ENCODE data around the gene ARV1.

ARV1 gene
- total RNA-seq: 1.6 to 8.5 (median 3.7) reads per million in 4 donors

DNA sequence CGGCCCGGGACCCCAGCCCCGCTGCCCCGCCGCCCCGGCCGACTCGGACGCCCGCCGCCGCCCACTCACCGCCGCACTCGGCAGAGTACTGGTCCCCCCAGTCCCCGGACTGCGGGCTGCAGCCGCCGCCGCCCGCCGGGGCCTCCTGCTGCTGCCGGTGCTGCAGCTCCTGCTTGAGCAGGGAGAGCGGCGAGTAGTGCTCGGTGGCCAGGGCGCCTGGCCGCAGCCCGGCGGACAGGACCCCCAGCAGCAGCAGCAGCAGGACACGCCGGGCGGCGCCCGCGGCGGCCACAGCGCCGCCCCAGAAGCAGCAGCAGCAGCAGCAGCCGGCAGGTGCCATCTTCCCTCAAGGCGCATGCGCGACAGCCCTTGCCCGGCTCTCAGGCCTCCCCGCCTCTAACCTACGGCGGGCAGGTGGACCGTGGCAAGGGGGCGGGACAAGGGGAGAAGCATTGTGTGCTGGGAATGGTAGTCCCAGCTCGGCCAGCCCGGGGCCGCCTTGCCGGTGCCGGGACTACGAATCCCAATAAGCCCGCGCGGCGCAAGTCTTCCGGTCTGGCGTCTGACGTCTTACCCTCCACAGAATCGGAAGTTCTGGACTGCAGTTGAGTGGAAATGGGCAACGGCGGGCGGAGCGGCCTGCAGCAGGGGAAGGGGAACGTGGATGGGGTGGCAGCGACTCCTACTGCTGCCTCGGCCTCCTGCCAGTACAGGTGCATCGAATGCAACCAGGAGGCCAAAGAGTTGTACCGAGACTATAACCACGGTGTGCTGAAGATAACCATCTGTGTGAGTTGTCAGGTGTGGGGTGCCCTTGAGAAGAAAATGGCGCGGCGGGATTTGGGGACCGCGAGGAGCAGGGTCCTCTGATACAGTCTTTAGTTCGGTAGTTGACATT lies at the start of gene ARV1, which contains the start of gene TTC13:
TSS of gene ARV1 (plus strand) at position 604 of the 898 bp plus-strand sequence. CDS start at position 616, 12 bp downstream.
TSS of gene TTC13 (minus strand) at position 371 of the 898 bp plus-strand sequence. CDS start at position 340, 31 bp downstream.
- peak; percentile 92 to 99 (median 95) for DNase-seq

DNA sequence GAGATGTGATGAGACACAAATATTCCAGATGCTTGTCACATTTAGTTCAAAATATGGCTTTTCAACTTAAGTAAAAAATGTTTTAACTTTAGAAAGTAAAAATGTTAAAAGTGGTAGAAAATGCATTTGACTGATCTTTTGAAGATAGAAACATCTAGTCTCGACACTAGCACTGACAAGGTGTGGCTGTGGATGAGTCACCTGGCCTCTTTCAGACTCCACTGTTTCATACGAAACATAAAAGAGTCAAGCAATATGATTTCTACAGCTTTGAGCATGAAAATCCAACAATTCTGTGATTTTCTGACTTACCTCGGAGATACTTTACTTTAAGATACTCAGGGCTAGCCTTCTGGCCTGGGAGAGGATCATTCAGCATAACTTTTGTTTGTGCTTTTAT lies 47.9 kb upstream of the ARV1 start:
- no peak for DNase-seq

DNA sequence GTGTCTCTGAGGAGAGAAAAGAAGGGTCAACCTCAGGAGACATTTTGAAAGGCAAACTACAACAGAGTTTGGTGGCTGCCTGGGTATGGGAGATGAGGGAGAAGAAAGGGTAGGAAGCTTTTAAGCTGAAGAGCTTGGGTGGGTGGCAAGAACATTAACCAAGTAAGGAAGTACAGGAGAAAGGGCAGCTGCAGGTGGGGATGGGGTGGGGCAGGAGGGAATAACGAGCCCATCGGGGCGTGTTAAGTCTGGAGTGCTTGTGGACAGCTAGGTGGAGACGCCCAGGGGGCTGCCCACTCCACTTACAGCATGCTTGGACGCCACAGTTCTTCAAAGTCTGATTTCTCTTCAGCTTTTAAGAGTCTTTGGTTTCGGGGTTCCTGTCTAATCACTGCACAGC lies 43.0 kb upstream of the ARV1 start:
- DNase-seq: no peak

DNA sequence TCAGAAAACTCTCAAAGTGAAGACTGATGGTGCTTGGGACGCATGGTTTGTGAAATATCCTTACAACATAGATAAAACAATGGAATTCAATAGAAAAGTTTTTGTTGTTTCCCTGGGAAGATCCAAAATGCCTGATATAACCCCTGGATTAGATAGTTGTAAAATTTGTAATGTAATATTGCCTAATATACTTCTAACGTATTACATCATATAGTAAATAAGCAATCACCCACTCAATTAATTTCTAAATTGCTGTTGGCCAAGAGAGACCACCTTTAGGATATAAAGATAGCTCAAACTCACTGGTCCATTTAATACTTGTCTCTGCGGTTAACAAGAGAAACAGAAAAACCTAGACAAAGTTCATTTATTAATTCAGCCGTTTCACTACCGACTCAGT lies 42.4 kb upstream of the ARV1 start:
- no peak for DNase-seq

DNA sequence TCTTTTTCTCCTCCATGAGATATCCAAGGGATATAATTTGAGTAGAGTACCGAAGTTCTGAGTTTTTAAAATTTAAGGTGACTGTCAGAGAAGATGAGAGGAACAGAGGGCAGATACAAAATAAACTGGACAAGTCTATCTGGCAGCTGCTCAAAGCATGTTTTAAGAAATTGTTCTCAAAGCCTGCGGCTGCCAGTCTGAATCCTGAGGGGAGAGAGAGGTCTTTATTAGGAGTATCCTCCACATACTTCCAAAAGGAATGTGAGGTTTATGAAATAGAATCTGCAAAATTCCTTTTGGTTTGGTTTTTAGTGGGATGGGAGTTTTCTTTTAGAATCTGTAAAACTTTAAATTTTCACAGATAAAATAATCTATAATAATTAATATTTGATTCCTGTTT lies 41.5 kb upstream of the ARV1 start:
- no peak for DNase-seq

DNA sequence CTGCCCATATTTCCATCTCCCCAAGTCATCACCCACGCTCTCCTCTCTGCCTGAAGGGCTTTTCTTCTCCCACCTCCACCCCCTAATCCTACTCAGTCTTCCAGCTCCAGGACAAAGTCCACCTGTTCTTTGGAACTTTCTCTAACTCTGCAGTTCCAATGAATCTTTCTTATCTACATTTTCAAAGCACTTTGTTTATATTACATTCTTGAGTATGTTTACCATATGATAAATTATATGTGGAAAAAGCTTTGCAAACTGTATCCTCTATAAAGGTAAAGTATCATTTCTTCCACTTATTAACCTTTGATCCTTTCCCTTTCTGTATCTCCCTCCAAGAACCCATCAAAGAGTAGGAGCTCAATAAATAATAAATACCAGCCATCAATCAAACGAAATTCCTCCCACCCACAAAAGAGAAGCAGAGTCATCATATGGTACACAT lies 39.9 kb upstream of the ARV1 start:
- DNase-seq: no peak

DNA sequence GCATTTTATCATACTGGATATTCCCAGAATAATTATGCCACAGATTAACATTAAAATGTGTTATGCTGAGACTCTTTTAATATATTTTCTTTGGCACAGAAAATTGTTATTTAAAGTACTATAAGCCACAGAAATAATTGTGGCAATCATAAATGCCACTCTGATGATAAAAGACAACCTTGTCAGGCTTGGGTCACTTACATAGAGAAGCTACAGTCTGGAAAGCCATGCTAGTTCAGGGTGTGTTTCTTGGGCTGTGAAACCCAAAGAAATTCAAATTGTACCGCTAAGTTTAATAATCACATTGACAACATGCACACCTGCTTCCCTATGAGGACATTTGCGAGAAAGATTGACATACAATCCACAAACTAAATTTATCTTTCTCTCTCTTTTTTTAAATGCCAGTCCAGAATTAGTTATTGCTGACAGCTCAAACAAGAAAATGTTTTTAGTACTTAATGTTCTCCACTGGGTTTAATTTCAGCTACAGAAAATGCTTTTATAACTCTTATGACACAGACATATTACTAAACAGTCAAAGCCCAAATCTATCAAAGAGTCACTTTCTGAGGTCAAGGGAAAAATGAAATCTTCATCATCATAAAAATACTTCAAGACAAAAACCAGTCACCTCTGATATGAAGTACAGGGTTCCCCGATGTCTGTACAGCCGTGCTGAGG lies 38.9 kb upstream of the ARV1 start:
- no peak for DNase-seq

DNA sequence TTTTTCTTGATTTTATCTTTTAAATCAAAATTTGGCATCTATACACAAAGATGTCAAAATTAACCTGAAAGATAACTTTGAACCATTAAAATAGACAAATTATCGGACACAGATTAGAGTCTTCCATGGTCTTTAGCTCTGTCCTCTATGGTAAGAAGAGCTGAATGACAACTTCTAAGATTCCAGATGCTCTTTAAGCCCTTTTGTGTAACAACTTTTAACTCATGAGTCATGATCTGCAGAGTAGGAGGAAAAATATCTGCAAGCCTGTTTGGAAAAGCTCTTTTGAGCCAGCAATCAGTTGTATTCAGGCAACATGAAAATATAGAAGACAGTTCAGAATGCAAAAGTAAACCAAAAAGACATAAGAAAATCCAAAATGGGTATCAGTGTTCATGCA lies 38.0 kb upstream of the ARV1 start:
- DNase-seq: no peak

DNA sequence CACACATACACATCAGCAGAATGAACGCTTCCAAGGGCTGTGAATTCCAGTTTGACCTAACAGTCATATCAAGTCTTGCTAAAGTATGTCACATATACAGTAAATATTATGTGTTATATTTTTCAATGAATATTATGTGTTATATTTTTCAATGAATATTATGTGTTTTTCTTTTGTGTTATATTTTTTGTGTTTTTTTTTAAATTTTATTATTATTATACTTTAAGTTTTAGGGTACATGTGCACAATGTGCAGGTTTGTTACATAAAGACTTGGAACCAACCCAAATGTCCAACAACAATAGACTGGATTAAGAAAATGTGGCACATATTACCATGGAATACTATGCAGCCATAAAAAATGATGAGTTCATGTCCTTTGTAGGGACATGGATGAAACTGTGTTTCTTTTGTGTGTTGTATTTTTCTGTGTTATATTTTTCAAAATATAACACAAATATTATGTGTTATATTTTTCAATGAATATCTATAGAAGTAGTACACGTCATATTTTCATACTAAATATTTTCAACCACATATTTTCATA lies 35.8 kb upstream of the ARV1 start:
- DNase-seq: no peak

DNA sequence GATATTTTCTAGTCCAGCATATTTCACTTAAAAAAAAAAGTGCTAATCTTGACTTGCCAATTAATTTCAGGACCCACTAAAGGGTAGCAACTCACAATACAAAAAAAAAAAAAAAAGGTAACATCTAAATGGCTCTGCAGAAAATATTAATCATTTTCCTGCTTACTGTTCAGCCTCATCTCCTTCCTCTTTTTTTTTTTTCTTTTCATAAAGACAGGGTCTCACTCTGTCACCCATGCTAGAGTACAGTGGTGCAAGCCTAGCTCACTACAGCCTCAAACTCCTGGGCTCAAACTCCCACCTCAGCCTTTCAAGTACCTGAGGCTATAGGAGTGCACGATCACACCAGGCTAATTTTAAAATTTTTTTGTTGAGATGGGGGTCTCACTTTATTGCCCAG lies 30.6 kb upstream of the ARV1 start:
- DNase-seq: no peak

DNA sequence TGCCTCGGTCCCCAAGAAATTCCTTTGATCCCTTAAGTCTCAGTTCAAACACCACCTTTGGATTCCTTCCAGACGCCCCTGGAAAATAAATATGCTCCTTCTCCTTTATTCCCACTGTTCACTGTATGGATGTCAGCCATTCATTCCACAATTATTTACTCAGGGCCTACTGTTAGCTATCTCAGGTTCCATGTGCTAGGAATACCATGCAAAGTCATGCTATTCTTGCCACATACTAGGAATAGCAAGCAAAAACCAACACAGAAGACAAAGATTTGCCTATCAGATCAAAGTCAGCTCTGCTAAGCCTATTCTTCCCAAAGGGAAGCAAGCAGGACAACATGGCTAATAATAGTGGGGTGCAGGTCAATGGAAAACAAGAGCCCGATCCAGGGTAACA lies 30.0 kb upstream of the ARV1 start:
- DNase-seq: no peak

DNA sequence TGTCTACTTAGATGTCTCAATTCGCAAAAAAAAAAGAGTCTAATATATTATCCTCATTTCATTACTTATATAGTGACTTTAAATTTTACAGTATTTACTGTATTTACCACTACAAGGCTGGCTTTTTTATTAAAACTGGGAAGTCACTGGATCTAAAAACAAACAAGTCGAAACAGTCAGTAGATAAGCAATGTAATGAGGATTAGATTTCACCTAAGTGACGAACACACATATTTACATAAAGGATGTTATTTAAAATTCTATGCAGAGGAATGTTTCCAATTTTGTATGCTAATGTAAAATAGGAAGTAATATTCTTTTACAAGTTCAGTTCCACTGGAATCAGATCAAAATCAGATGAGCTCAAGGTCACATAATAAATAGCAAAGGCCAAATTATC lies 28.5 kb upstream of the ARV1 start:
- DNase-seq: no peak

DNA sequence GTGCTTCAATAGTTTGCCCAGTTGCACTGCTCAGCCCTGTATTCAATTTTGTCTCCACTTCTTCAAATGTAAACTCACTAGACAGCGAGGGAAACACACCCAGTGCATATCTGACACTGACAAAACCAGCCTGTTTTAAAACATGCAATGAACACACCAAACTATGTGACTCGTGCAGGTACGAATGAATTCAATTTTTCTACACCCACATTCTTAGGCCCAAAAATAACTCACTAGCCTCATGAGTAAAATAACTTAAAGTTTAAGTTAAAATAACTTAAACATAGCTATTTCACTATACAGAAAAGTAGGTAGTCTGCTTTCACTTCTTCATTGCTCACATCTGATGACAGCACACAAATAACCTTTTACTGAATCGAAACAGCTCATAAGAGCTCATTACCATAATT lies 21.3 kb upstream of the ARV1 start:
- DNase-seq: no peak

DNA sequence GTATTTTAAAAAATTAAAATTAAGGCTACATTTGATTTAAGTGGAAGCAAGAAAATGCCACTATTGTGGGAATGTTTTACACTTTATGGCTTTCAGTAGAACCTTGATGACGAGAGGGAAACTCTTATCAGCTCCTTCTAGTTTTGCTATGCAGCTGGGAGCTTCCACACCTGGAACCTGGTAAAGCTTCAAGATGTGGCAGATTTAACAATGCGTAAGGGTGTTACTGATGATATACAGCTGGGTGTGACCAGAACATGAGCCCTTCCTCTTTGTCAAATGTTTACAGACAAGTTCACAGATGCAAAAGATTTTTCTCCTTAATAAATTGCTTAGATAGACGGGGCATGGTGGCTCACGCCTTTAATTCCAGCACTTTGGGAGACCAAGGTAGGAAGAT lies 20.5 kb upstream of the ARV1 start:
- no peak for DNase-seq

DNA sequence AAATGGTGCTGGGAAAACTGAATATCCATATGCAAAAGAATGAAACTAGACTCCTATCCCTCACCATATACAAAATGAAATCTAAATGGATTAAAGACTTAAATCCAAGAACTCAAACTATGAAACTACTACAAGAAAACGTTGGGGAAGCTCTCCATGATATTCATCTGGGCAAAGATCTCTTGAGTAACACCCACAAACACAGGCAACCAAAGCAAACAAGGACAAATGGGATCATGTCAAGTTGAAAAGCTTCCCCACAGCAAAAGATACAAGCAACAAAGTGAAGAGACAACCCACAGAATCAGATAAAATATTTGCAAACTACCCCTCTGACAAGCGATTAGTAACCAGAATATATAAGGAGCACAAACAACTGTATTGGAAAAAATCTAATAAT lies 14.0 kb upstream of the ARV1 start:
- no peak for DNase-seq

DNA sequence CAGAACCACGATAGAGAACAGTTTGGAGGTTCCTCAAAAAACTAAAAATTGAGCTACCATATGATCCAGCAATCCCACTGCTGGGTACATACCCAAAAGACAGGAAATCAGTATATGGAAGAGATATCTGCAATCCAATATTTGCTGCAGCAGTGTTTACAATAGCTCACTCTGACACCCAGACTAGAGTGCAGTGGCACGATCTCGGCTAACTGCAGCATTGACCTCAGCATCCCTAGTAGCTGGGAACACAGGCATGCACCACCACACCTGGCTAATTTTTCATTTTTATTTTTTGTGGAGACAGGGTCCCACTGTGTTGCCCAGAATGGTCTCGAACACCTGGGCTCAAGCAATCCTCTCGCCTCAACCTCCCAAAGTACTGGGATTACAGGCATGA lies 13.4 kb upstream of the ARV1 start:
- no peak for DNase-seq

DNA sequence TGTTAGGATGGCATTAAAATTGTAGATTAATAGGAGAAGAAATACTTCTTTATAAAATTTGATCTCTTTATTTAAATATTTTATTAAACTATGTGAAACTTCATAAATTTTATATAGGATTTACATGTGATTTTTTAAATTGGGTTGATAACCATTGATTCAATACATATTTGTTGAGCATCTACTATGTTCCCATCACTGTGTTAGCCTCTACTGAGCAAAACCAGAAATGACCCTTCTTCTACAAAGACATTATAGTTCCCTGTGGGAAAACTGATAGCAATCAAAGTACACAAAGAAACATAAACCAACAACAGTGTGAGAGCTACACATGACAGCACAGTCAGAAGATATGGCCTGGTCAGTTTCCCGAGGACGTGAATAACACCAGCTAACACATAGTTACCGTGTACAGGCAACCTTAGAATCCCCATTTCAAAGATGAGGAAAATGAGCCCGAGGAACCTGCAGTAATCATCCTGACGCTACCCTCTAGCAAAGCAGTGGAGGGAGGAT lies 12.5 kb upstream of the ARV1 start:
- no peak for DNase-seq

DNA sequence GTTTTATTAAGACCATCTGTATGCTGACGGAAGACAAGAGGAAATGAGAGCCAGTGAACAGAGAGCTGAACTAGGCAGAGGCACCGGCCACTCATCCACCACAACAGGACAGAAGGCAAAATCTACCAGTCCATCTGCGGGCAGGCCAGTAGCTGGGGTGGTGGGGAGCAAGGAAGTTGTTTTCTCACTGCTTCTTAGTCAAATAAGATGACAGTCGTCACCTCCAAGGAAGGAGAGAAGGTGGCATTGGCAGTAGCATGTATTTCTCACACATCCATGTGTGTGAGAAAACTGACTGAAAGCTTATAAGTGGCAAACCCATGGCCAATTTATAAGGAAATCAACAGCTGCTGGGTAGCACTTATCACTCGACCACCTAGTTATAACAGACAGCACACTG lies 8.5 kb upstream of the ARV1 start:
- DNase-seq: no peak

DNA sequence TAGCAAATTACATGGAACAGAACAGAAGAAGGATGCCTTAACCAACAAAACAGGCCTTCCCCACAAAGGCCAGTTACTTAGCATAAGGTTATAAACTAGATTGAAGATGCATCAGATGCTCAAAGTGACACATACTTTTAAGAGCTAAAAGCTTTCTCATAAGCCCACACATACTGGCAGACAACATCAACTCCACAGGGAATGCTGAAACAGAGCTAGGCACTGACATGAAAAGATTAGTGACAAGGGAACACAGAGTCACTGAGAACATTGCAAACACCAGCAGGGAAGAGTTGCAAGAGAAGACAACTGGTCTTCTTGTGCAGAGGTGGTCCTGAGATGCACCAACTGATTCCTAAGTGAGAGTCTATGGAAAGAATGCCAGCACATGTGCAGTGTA lies 7.1 kb upstream of the ARV1 start:
- DNase-seq: no peak

DNA sequence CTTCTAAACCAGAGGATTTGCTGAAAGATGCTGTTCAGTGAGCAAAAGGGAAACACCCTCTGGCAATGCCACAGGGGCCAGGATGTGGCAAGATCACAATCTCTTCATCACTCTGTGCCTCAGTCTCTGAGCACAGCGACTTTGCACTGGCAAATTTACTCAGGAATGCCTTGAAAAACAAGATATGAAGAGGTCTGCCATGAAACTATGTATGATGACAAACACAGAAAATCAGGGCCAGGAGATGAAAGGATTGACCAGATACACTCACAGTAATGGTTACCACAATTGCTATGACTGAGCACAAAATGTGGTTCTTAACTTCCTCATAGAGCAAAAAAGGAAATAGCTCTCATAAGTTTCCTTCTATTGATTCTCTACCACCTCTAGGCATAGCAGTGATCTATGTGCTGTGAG lies 6.0 kb upstream of the ARV1 start:
- peak; percentile 26 to 91 (median 51) for DNase-seq

DNA sequence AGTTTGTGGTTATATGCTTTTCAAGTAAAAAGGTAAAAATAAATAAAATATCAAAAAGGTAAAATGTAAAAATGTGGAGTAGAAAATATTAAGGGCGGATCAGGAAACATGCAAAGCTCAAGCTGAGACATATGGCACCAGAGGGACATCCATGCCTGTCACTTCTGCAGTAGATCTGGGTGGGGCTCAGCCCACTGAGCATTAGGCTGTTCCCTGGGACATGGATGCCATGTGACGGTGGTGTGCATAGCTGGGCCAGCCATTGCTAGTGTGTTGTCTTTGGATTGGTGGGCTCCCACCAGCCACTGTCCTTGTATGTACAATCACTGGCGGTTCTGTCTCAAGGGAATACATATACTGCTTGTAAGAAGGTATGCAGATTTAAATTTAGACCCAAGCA lies 3.3 kb upstream of the ARV1 start:
- DNase-seq: no peak

DNA sequence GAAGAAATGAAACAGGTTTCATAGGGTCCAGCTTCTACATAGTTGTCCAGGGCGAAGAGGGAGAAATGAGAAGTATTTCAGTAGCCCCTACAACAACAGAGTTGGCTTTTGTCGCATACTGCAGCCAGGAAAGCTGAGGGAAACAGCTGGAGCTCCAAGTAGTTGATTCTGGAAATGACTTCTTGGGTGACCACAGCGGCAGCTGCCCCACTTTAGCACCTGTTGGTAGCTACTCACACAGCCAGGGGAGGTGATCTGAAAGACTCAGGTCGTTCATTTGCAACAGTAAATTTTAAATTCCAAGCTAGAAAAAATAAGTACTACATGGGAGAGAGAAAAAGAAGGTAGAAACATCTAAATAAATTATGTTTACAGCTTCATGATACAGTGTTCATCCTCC lies 2.5 kb upstream of the ARV1 start:
- no peak for DNase-seq

All from T-helper 1 cell (primary cell).